Endometrium (tissue), 2 donors: ENCODE data around the gene UVRAG.
A peak's percentile ranks its signal among the peaks of the same experiment; 100 is the strongest.

Experiments used
- FAIRE-seq: peaks from 2 replicates; lab custom pipeline; 2012; peaks lifted over from hg19 to GRCh38; lab: Jason Lieb, UNC
- donor health status: control.
- donor health status: control.

Gene UVRAG

GRCh38 chr11:76119779-76120178, 304.8 kb downstream of the UVRAG start:
- no peak for FAIRE-seq

- no peak for FAIRE-seq
Observed at GRCh38 chr11:76120513-76121101, 305.6 kb downstream of the UVRAG start.

GRCh38 chr11:76123248-76123647, 308.2 kb downstream of the UVRAG start:
- FAIRE-seq: no peak

- FAIRE-seq: no peak
Observed at GRCh38 chr11:76124905-76125770, 310.1 kb downstream of the UVRAG start.

GRCh38 chr11:76129729-76130128, 314.7 kb downstream of the UVRAG start:
- no peak for FAIRE-seq

- no peak for FAIRE-seq
Observed at GRCh38 chr11:76131142-76131541, 316.1 kb downstream of the UVRAG start.

GRCh38 chr11:76131671-76132631, 316.9 kb downstream of the UVRAG start:
- FAIRE-seq: peak; percentile 21

- no peak for FAIRE-seq
Observed at GRCh38 chr11:76134239-76134638, 319.2 kb downstream of the UVRAG start.

GRCh38 chr11:76135491-76135890, 320.5 kb downstream of the UVRAG start:
- no peak for FAIRE-seq

- no peak for FAIRE-seq
Observed at GRCh38 chr11:76139314-76139713, 324.3 kb downstream of the UVRAG start.

GRCh38 chr11:76140912-76141574, 326.0 kb downstream of the UVRAG start:
- no peak for FAIRE-seq

- no peak for FAIRE-seq
Observed at GRCh38 chr11:76141901-76142588, 327.0 kb downstream of the UVRAG start.

- FAIRE-seq: no peak
Observed at GRCh38 chr11:76143274-76143673, 328.3 kb downstream of the UVRAG start.

- FAIRE-seq: no peak
Observed at GRCh38 chr11:76147106-76147740, 332.2 kb downstream of the UVRAG start.

GRCh38 chr11:76148231-76148630, 333.2 kb downstream of the UVRAG start:
- FAIRE-seq: no peak

GRCh38 chr11:76148941-76149613, 334.1 kb downstream of the UVRAG start:
- FAIRE-seq: no peak

GRCh38 chr11:76149713-76150112, 334.7 kb downstream of the UVRAG start:
- no peak for FAIRE-seq

- FAIRE-seq: no peak
Observed at GRCh38 chr11:76150141-76150540, 335.1 kb downstream of the UVRAG start.

GRCh38 chr11:76151556-76152085, 336.6 kb downstream of the UVRAG start:
- no peak for FAIRE-seq

- FAIRE-seq: no peak
Observed at GRCh38 chr11:76152086-76152681, 337.2 kb downstream of the UVRAG start.
